ENCODE measurements around the gene MRC2. TPM values are rescaled to one million over a fixed set of nuclear protein-coding genes. Genes with fewer than 3 reads are reported as not detected.

MRC2 gene
- polyA plus RNA-seq, 3 donors = 0.04 TPM; not detected in 2

DNA sequence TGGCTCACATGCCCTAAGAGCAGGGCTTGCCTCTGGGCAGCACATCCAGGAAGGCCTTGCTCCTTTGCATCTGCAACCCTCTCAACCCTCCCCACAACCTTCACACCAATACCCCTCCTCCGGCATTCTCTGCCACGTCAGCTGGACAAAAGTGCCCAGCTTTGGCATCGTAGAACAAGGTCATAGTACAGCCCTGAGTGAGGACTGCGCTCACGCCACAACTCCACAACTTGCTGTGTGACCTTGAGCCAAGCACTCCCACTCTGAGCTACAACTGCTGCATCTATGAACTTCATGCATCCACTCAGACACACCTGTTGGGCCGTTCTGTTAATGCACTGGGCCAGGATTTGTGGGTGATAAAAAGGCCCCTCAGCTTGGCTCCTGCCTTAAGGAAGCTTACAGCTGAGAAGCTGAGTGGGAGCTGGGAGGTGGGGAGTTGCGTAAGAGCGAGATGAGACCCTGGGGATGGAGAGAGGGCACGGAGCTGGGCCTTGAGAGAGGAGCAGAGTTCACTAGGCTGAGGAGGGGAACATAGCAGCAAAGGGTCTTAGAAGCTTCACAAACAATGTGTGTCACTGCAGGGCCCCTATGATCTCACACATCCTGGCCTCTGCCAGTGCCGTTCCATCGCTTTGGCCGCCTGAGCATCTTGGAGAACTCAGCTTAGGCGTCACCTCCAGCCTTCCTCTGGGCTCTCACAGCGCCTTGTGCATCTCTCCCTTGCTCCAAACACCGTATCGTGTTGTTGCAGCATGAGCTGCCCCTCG lies 8.6 kb upstream of the MRC2 start:
- Histone ChIP-seq H3K27me3 (ENCODE audit: control insufficient read depth in 2 of 2, insufficient read depth in 2 of 2, low read length in 2 of 2) (no peaks in the 10 kb centered on the region), H3K79me2 (ENCODE audit: insufficient read depth, low read length) (no peaks in the 10 kb centered on the region), H3K4me2 (replicated peaks; ENCODE audit: extremely low read depth, low read length, poor library complexity, severe bottlenecking) (no peak overlapping the region), H3K4me3 (replicated peaks in 1 of 3; ENCODE audit: low read depth in 2 of 3, low read length in 3 of 3) (no peak overlapping the region), H3K9me3 (replicated peaks in 1 of 2; ENCODE audit: control insufficient read depth in 1 of 2, insufficient read depth in 1 of 2, low read length in 2 of 2) (no peaks in the 10 kb centered on the region), H3K9ac (ENCODE audit: insufficient read depth, low read length, poor library complexity, severe bottlenecking) (no peak overlapping the region), H2AFZ (ENCODE audit: insufficient read depth, low read depth, low read length, poor library complexity, severe bottlenecking) (no peak overlapping the region), H3K36me3 (replicated peaks in 1 of 2; ENCODE audit: control insufficient read depth in 1 of 2, insufficient read depth in 2 of 2, low read length in 2 of 2) (peaks cover 18 to 30% of the 10 kb centered on the region in 2 donors), H3K4me1 (ENCODE audit: control insufficient read depth in 1 of 2, insufficient read depth in 2 of 2, low read length in 2 of 2) (no peaks in the 10 kb centered on the region), H4K20me1 (ENCODE audit: insufficient read depth, low read length) (no peaks in the 10 kb centered on the region), H3K27ac (ENCODE audit: low read depth in 1 of 2, low read length in 2 of 2) (no peak overlapping the region)
- DNase-seq = no peak
- peaks cover 0 to 1% (median 0%) of the 10 kb centered on the region in 7 donors for H3K9me3 Mint-ChIP-seq
- H3K4me1 Mint-ChIP-seq = no peaks in the 10 kb centered on the region
- intact Hi-C loops (cut with micrococcal nuclease) = no loop called here
- TF ChIP-seq, protein P1, sequence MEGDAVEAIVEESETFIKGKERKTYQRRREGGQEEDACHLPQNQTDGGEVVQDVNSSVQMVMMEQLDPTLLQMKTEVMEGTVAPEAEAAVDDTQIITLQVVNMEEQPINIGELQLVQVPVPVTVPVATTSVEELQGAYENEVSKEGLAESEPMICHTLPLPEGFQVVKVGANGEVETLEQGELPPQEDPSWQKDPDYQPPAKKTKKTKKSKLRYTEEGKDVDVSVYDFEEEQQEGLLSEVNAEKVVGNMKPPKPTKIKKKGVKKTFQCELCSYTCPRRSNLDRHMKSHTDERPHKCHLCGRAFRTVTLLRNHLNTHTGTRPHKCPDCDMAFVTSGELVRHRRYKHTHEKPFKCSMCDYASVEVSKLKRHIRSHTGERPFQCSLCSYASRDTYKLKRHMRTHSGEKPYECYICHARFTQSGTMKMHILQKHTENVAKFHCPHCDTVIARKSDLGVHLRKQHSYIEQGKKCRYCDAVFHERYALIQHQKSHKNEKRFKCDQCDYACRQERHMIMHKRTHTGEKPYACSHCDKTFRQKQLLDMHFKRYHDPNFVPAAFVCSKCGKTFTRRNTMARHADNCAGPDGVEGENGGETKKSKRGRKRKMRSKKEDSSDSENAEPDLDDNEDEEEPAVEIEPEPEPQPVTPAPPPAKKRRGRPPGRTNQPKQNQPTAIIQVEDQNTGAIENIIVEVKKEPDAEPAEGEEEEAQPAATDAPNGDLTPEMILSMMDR (IDR thresholded peaks at IDR 0.05) = no peak
- peaks cover 40 to 50% of the 10 kb centered on the region in 2 donors for H3K36me3 Mint-ChIP-seq
- H3K4me3 Mint-ChIP-seq = no peak overlapping the region
- H3K27me3 Mint-ChIP-seq (ENCODE audit: low read depth in 3 of 3) = peaks cover 0 to 4% (median 0%) of the 10 kb centered on the region in 3 donors
- H3K27ac Mint-ChIP-seq = peak overlapping the region in 1 of 7 donors; percentile 42
- WGBS (ENCODE audit: insufficient coverage) = 92% methylated on average over 13 of the region's 17 CpGs

DNA sequence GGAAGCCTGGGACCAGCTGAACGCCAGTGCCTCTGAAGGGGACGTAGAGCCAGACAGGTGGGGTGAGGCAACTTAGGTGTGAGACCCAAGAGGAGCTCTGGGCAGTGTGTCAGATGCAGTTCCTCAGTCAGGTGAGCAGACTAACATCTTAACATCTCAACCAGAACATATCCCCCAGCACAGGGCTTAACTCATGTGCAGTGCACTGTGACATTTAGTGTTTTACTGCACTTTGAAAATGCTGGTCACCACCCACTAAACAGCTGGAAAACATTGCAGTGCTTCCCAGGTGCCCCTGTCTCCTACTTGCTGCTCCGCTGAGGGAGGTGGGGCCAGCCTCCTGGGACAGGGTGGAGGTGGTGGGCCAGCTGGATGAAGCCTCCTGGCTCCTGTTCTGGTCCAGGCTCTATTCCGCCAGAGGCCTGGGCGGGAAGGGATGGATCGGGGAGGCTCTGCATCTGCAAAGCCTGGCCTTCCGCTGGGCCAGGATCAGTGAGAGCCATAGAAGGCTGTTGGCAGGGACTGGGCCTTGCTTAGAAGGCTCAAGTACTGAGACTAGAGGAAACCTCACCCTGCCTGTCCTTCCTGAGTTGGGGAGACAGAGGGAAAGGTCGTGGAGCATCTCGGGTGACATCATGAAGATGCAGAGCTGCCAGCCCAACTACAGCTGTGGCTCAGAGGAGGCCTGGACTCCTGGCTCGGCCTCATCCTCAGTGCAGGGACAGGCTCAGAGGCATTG lies 7.9 kb upstream of the MRC2 start:
- 87% methylated on average over 10 of the region's 10 CpGs for WGBS (ENCODE audit: insufficient coverage)
- no peaks in the 10 kb centered on the region for H3K79me2 ChIP-seq (ENCODE audit: insufficient read depth, low read length)
- no peak overlapping the region for H3K9ac ChIP-seq (ENCODE audit: insufficient read depth, low read length, poor library complexity, severe bottlenecking)
- Mint-ChIP-seq H3K9me3 (peaks cover 0 to 5% (median 1%) of the 10 kb centered on the region in 7 donors), H3K27ac (peak overlapping the region in 1 of 7 donors; percentile 42), H3K4me3 (no peak overlapping the region), H3K4me1 (no peaks in the 10 kb centered on the region), H3K36me3 (peaks cover 34 to 44% of the 10 kb centered on the region in 2 donors), H3K27me3 (ENCODE audit: low read depth in 3 of 3) (peaks cover 0 to 4% (median 0%) of the 10 kb centered on the region in 3 donors)
- H3K4me3 ChIP-seq (replicated peaks in 1 of 3; ENCODE audit: low read depth in 2 of 3, low read length in 3 of 3) = no peak overlapping the region
- H3K9me3 ChIP-seq (replicated peaks in 1 of 2; ENCODE audit: control insufficient read depth in 1 of 2, insufficient read depth in 1 of 2, low read length in 2 of 2) = no peaks in the 10 kb centered on the region
- H3K27me3 ChIP-seq (ENCODE audit: control insufficient read depth in 2 of 2, insufficient read depth in 2 of 2, low read length in 2 of 2) = no peaks in the 10 kb centered on the region
- no peaks in the 10 kb centered on the region for H3K4me1 ChIP-seq (ENCODE audit: control insufficient read depth in 1 of 2, insufficient read depth in 2 of 2, low read length in 2 of 2)
- H3K4me2 ChIP-seq (replicated peaks; ENCODE audit: extremely low read depth, low read length, poor library complexity, severe bottlenecking) = no peak overlapping the region
- intact Hi-C loops (cut with micrococcal nuclease) = no loop called here
- H4K20me1 ChIP-seq (ENCODE audit: insufficient read depth, low read length) = no peaks in the 10 kb centered on the region
- no peak overlapping the region for H3K27ac ChIP-seq (ENCODE audit: low read depth in 1 of 2, low read length in 2 of 2)
- DNase-seq = no peak
- H2AFZ ChIP-seq (ENCODE audit: insufficient read depth, low read depth, low read length, poor library complexity, severe bottlenecking) = no peak overlapping the region
- TF ChIP-seq, protein P1 (IDR thresholded peaks at IDR 0.05) = no peak
- H3K36me3 ChIP-seq (replicated peaks in 1 of 2; ENCODE audit: control insufficient read depth in 1 of 2, insufficient read depth in 2 of 2, low read length in 2 of 2) = peaks cover 12 to 23% of the 10 kb centered on the region in 2 donors
